GM23338 (cell line): ENCODE data around the gene CHMP6. TPM values are rescaled to one million over a fixed set of nuclear protein-coding genes. Genes with fewer than 3 reads are reported as not detected.

Experiments
- ATAC-seq: fragments of 200-7000 bp; cut with Tn5 transposase; 3 replicates; pipeline ENCODE4 v1.9.1; 2020
- DNase-seq: peaks from one replicate; pipeline ENCODE4 v3.0.0-alpha.2; 2015; ENCODE audit warnings: low spot score
- H2AFZ ChIP-seq: fragments of 200-600 bp; sonication (generic); 2 replicates; pipeline ENCODE4 v1.8.0; 2016; ENCODE audit warnings: antibody characterized with exemption, mild to moderate bottlenecking, moderate library complexity
- H3F3A ChIP-seq: fragments of 200-600 bp; sonication (generic); replicated peaks from 2 replicates; pipeline ENCODE4 v1.8.0; 2017; ENCODE audit warnings: antibody characterized with exemption, mixed run types, low read depth
- H3K27ac ChIP-seq: fragments of 200-600 bp; sonication (generic); 2 replicates; pipeline ENCODE4 v1.6.1; 2016; ENCODE audit warnings: low read depth
- H3K27me3 ChIP-seq: fragments of 200-600 bp; sonication (generic); 2 replicates; pipeline ENCODE4 v1.8.0; 2016; ENCODE audit warnings: mild to moderate bottlenecking, mixed run types, moderate library complexity; ENCODE audit not compliant: insufficient read depth
- H3K36me3 ChIP-seq: fragments of 200-600 bp; sonication (generic); 2 replicates; pipeline ENCODE4 v1.8.0; 2016; ENCODE audit warnings: mild to moderate bottlenecking; ENCODE audit not compliant: insufficient read depth
- H3K4me1 ChIP-seq: fragments of 200-600 bp; sonication (generic); 2 replicates; pipeline ENCODE4 v1.8.0; 2016; ENCODE audit warnings: mild to moderate bottlenecking, moderate library complexity; ENCODE audit not compliant: insufficient read depth
- H3K4me2 ChIP-seq: fragments of 200-600 bp; sonication (generic); 2 replicates; pipeline ENCODE4 v1.7.1; 2017; ENCODE audit warnings: mixed run types
- H3K4me3 ChIP-seq: fragments of 200-600 bp; sonication (generic); 2 replicates; pipeline ENCODE4 v1.6.1; 2016; ENCODE audit warnings: mixed run types
- H3K79me2 ChIP-seq: fragments of 200-600 bp; sonication (generic); replicated peaks from 2 replicates; pipeline ENCODE4 v1.8.0; 2017; ENCODE audit warnings: mild to moderate bottlenecking; ENCODE audit not compliant: insufficient read depth
- H3K9me2 ChIP-seq: fragments of 200-600 bp; sonication (generic); 2 replicates; pipeline ENCODE4 v1.8.0; 2017; ENCODE audit not compliant: insufficient read depth
- H4K20me1 ChIP-seq: fragments of 200-600 bp; sonication (generic); replicated peaks from 2 replicates; pipeline ENCODE4 v1.8.0; 2017; ENCODE audit warnings: mild to moderate bottlenecking; ENCODE audit not compliant: insufficient read depth
- H3K27ac Mint-ChIP-seq: 2 replicates; pipeline ENCODE4 v1.8.0; 2020; ENCODE audit warnings: inconsistent platforms, mild to moderate bottlenecking, moderate library complexity, mixed read lengths
- H3K27me3 Mint-ChIP-seq: 3 replicates; pipeline ENCODE4 v1.8.0; 2022; ENCODE audit warnings: low read depth, mild to moderate bottlenecking, moderate library complexity, mixed read lengths, inconsistent platforms; ENCODE audit not compliant: insufficient read depth, poor library complexity
- H3K36me3 Mint-ChIP-seq: 3 replicates; pipeline ENCODE4 v1.8.0; 2021; ENCODE audit warnings: low read depth, mild to moderate bottlenecking, inconsistent platforms, moderate library complexity, mixed read lengths
- H3K4me1 Mint-ChIP-seq: 3 replicates; pipeline ENCODE4 v1.8.0; 2020; ENCODE audit warnings: mild to moderate bottlenecking, inconsistent platforms, mixed read lengths
- H3K4me3 Mint-ChIP-seq: 3 replicates; pipeline ENCODE4 v1.8.0; 2021; ENCODE audit warnings: moderate library complexity, mild to moderate bottlenecking, inconsistent platforms, mixed read lengths
- H3K9me3 Mint-ChIP-seq: 3 replicates; pipeline ENCODE4 v1.8.0; 2020; ENCODE audit warnings: moderate library complexity, mild to moderate bottlenecking, inconsistent platforms, mixed read lengths
- CREB1 ChIP-seq: fragments of 250-450 bp; sonication (Bioruptor Pico); IDR thresholded peaks from 2 replicates; pipeline ENCODE4 v1.5.0; 2020; ENCODE audit warnings: low read depth, mild to moderate bottlenecking, moderate library complexity
- CTCF ChIP-seq, 2 experiments: fragments of 200-600 bp in 1 of 2; sonication (generic) in 1 of 2; conservative IDR thresholded peaks; 2 replicates each; pipeline versions ENCODE4 v1.5.1 to v1.6.1; 2016 to 2017; ENCODE audit warnings: antibody characterized with exemption in 2 of 2, low read depth in 2 of 2, mild to moderate bottlenecking in 2 of 2, moderate library complexity in 1 of 2
- ETS1 ChIP-seq: IDR thresholded peaks from 2 replicates; pipeline ENCODE4 v1.6.1; 2016; ENCODE audit warnings: antibody characterized with exemption
- EZH2 ChIP-seq: fragments of 200-600 bp; sonication (generic); IDR thresholded peaks from one replicate; pipeline ENCODE4 v1.8.0; 2017; ENCODE audit warnings: antibody characterized with exemption, mild to moderate bottlenecking, low read depth; ENCODE audit not compliant: unreplicated experiment
- EZH2phosphoT487 ChIP-seq: fragments of 200-600 bp; sonication (generic); IDR thresholded peaks from one replicate; pipeline ENCODE4 v1.8.1; 2018; ENCODE audit warnings: antibody characterized with exemption; ENCODE audit not compliant: unreplicated experiment
- JUNB ChIP-seq: IDR thresholded peaks from one replicate; pipeline ENCODE4 v1.6.1; 2016; ENCODE audit warnings: antibody characterized with exemption; ENCODE audit not compliant: unreplicated experiment
- NANOG ChIP-seq: IDR thresholded peaks from 2 replicates; pipeline ENCODE4 v1.6.1; 2016; ENCODE audit warnings: antibody characterized with exemption, borderline replicate concordance
- POLR2AphosphoS5 ChIP-seq: IDR thresholded peaks from 2 replicates; pipeline ENCODE4 v1.6.1; 2016; ENCODE audit warnings: antibody characterized with exemption, low read depth
- REST ChIP-seq: IDR thresholded peaks from one replicate; pipeline ENCODE4 v1.6.1; 2018; ENCODE audit warnings: antibody characterized with exemption; ENCODE audit not compliant: unreplicated experiment
- STAT1 ChIP-seq: IDR thresholded peaks from one replicate; pipeline ENCODE4 v1.6.1; 2016; ENCODE audit warnings: antibody characterized with exemption; ENCODE audit not compliant: unreplicated experiment
- ZNF114 ChIP-seq: fragments of 250-450 bp; sonication (Bioruptor Pico); IDR thresholded peaks from 2 replicates; pipeline ENCODE4 v1.5.0; 2020; ENCODE audit warnings: mild to moderate bottlenecking, moderate library complexity
- ZNF331 ChIP-seq: fragments of 250-450 bp; sonication (Bioruptor Pico); IDR thresholded peaks from 2 replicates; pipeline ENCODE4 v1.5.0; 2020; ENCODE audit warnings: low read depth, mild to moderate bottlenecking, moderate library complexity
- ZNF462 ChIP-seq: fragments of 250-450 bp; sonication (Bioruptor Pico); IDR thresholded peaks from 2 replicates; pipeline ENCODE4 v1.5.0; 2020; ENCODE audit warnings: mild to moderate bottlenecking, moderate library complexity
- polyA plus RNA-seq: library from polyadenylated mRNA; unstranded; fragments of >200 nt; fragmentation: Nextera tagmentation; extraction: Ambion mirVana; gene quantifications from 2 replicates; pipeline ENCODE4 v1.2.1, GENCODE V29; 2016
- total RNA-seq: library from RNA; depleted of rRNA; stranded (reverse); fragments of >200 nt; shearing (Covaris generic); gene quantifications from 2 replicates; pipeline ENCODE4 v1.2.3, GENCODE V29; 2014

CHMP6 gene
- total and polyA plus RNA-seq, 2 experiments from 2014 or later = 12.3 to 14.0 TPM

GRCh38 chr17:80992077-80992947 is 671 bp downstream of the CHMP6 start:
- peaks cover 4% of the 10 kb centered on the region; the same call in 1 of the 2 replicates for H3K4me1 ChIP-seq
- Mint-ChIP-seq H3K36me3 (0 out of 3 replicates have a peak, but pooled peaks cover 3% of the 10 kb centered on the region), H3K27ac (no peak overlapping the region), H3K4me1 (peaks cover 9% of the 10 kb centered on the region; the same call in 2 of the 3 replicates), H3K27me3 (peaks cover 7% of the 10 kb centered on the region), H3K9me3 (no peaks in the 10 kb centered on the region), H3K4me3 (peak overlapping the region; percentile 72)
- H3K27me3 ChIP-seq = peaks cover 4% of the 10 kb centered on the region; the same call in 1 of the 2 replicates
- H3K9me2 ChIP-seq = no peaks in the 10 kb centered on the region
- H3K27ac ChIP-seq = no peak overlapping the region
- H2AFZ ChIP-seq = no peak overlapping the region
- H4K20me1 ChIP-seq = no peaks in the 10 kb centered on the region
- peak overlapping the region; percentile 75 for H3K4me3 ChIP-seq
- TF ChIP-seq EZH2 (no peak), REST (no peak), NANOG (no peak), JUNB (no peak), CTCF (conservative IDR thresholded peaks at IDR 0.05; ENCODE audit: low read depth in 2 of 2) (no peak), CREB1 (CRISPR knock-in tag) (no peak), ETS1 (no peak), STAT1 (no peak), ZNF331 (CRISPR knock-in tag) (no peak), POLR2AphosphoS5 (no peak), ZNF114 (CRISPR knock-in tag) (no peak), EZH2phosphoT487 (no peak), ZNF462 (no peak)
- DNase-seq = peak; percentile 57
- no peaks in the 10 kb centered on the region; the same call in 1 of the 2 replicates for H3K79me2 ChIP-seq
- H3K4me2 ChIP-seq = peak overlapping the region; percentile 87
- 0 out of 2 replicates have a peak, but pooled peaks cover 6% of the 10 kb centered on the region for H3F3A ChIP-seq
- peak; percentile 47 for ATAC-seq
- H3K36me3 ChIP-seq = no peaks in the 10 kb centered on the region
